ENCODE data around the gene PDE4A.

DNA sequence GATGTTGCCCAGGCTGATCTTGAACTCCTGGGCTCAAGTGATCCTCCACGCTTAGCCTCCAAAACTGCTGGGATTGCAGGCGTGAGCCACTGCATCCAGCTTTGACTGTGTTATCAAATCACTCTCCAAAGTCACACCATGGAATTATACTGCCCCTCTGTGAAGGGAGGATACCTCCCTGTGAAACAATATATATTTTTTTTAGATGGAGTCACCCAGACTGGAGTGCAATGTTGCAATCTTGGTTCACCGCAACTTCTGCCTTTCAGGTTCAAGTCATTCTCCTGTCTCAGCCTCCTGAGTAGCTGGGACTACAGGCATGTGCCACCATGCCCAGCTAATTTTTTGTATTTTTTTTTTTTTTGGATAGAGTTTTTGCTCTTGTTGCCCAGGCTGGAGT lies 47.6 kb upstream of the PDE4A start:
- TF ChIP-seq, protein P1, sequence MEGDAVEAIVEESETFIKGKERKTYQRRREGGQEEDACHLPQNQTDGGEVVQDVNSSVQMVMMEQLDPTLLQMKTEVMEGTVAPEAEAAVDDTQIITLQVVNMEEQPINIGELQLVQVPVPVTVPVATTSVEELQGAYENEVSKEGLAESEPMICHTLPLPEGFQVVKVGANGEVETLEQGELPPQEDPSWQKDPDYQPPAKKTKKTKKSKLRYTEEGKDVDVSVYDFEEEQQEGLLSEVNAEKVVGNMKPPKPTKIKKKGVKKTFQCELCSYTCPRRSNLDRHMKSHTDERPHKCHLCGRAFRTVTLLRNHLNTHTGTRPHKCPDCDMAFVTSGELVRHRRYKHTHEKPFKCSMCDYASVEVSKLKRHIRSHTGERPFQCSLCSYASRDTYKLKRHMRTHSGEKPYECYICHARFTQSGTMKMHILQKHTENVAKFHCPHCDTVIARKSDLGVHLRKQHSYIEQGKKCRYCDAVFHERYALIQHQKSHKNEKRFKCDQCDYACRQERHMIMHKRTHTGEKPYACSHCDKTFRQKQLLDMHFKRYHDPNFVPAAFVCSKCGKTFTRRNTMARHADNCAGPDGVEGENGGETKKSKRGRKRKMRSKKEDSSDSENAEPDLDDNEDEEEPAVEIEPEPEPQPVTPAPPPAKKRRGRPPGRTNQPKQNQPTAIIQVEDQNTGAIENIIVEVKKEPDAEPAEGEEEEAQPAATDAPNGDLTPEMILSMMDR (IDR thresholded peaks at IDR 0.05), result no peak
- TF ChIP-seq POLR2AphosphoS5 (IDR thresholded peaks at IDR 0.05) (no peak), POLR2A (IDR thresholded peaks at IDR 0.05) (no peak), EP300 (IDR thresholded peaks at IDR 0.05; ENCODE audit: low read depth) (no peak)

All from transverse colon (tissue), 4 donors.